Subcutaneous preadipocyte (primary cell): ENCODE results near the gene SHOX. TPM values are rescaled to one million over a fixed set of nuclear protein-coding genes. Genes with fewer than 3 reads are reported as not detected.

Experiments
- total RNA-seq: library from RNA; depleted of rRNA; stranded (reverse); fragments of >200 nt; gene quantifications from 2 replicates; pipeline ENCODE4 v1.2.3, GENCODE V29; 2012

The SHOX gene
- not detected in 2 replicates for total RNA-seq

DNA sequence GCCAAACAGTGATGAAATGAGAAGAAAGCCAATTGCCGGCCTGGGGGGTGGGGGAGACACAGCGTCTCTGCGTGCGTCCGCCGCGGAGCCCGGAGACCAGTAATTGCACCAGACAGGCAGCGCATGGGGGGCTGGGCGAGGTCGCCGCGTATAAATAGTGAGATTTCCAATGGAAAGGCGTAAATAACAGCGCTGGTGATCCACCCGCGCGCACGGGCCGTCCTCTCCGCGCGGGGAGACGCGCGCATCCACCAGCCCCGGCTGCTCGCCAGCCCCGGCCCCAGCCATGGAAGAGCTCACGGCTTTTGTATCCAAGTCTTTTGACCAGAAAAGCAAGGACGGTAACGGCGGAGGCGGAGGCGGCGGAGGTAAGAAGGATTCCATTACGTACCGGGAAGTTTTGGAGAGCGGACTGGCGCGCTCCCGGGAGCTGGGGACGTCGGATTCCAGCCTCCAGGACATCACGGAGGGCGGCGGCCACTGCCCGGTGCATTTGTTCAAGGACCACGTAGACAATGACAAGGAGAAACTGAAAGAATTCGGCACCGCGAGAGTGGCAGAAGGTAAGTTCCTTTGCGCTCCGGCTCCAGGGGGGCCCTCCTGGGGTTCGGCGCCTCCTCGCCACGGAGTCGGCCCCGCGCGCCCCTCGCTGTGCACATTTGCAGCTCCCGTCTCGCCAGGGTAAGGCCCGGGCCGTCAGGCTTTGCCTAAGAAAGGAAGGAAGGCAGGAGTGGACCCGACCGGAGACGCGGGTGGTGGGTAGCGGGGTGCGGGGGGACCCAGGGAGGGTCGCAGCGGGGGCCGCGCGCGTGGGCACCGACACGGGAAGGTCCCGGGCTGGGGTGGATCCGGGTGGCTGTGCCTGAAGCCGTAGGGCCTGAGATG, at the start of gene SHOX:
TSS of gene SHOX (plus strand) at position 180 of the 885 bp plus-strand sequence. CDS start at position 287, 107 bp downstream.

Other genes with a start within 250 kb of the SHOX start
- gene PPP2R3B, start 243.9 kb upstream of the SHOX start, total RNA-seq, result 12.5 and 12.7 TPM in 2 replicates